Nephron (organoid): ENCODE data around the gene KCNS1.

Experiments used
- H3K27ac Mint-ChIP-seq, 3 experiments: 2 replicates each; pipeline ENCODE4 v1.8.0; 2020; ENCODE audit warnings: mixed read lengths in 3 of 3, mild to moderate bottlenecking in 2 of 3, moderate library complexity in 1 of 3
- H3K27me3 Mint-ChIP-seq: 2 replicates; pipeline ENCODE4 v1.8.0; 2021; ENCODE audit warnings: low read depth, mild to moderate bottlenecking, moderate library complexity, mixed read lengths
- H3K36me3 Mint-ChIP-seq: 2 replicates; pipeline ENCODE4 v1.8.0; 2020; ENCODE audit warnings: low read depth, mixed read lengths
- H3K4me1 Mint-ChIP-seq: 2 replicates; pipeline ENCODE4 v1.8.0; 2020; ENCODE audit warnings: mixed read lengths
- H3K4me3 Mint-ChIP-seq, 3 experiments: 2 replicates each; pipeline ENCODE4 v1.8.0; 2020; ENCODE audit warnings: mild to moderate bottlenecking in 3 of 3, mixed read lengths in 3 of 3, moderate library complexity in 2 of 3
- H3K9me3 Mint-ChIP-seq: 2 replicates; pipeline ENCODE4 v1.8.0; 2020; ENCODE audit warnings: mixed read lengths
- TF ChIP-seq, protein P1 (sequence below), 3 experiments: fragments of 200-600 bp; sonication (generic); IDR thresholded peaks; one replicate each; pipeline ENCODE4 v1.5.0; 2021; ENCODE audit warnings: antibody characterized with exemption in 3 of 3; ENCODE audit not compliant: unreplicated experiment in 3 of 3

KCNS1 gene

DNA sequence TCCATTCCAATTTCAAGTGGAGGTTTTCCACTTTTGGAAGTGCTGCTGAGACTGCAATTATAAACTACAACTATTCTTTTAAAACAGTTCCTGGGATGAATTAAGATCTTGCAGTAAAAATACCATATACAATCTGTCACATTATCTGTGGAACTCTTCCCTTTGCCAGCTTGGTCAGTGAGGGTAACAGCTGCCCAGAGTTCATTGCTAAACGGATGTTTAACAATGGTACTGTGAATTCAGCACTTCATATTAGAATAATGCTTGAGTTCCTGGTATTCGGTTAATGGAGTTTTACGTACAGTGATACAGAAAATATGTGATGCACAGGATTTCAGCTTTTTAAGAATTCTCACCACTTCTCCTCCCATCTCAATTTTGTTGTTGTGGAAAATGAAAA is 51.5 kb downstream of the KCNS1 start:
- peaks cover 16% of the 10 kb centered on the region for H3K4me1 Mint-ChIP-seq
- H3K27ac Mint-ChIP-seq: peak overlapping the region in 1 of 3 experiments; percentile 2
- H3K36me3 Mint-ChIP-seq: no peaks in the 10 kb centered on the region
- peaks cover 5% of the 10 kb centered on the region for H3K27me3 Mint-ChIP-seq
- H3K4me3 Mint-ChIP-seq: no peak overlapping the region
- TF ChIP-seq, protein P1, sequence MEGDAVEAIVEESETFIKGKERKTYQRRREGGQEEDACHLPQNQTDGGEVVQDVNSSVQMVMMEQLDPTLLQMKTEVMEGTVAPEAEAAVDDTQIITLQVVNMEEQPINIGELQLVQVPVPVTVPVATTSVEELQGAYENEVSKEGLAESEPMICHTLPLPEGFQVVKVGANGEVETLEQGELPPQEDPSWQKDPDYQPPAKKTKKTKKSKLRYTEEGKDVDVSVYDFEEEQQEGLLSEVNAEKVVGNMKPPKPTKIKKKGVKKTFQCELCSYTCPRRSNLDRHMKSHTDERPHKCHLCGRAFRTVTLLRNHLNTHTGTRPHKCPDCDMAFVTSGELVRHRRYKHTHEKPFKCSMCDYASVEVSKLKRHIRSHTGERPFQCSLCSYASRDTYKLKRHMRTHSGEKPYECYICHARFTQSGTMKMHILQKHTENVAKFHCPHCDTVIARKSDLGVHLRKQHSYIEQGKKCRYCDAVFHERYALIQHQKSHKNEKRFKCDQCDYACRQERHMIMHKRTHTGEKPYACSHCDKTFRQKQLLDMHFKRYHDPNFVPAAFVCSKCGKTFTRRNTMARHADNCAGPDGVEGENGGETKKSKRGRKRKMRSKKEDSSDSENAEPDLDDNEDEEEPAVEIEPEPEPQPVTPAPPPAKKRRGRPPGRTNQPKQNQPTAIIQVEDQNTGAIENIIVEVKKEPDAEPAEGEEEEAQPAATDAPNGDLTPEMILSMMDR (IDR thresholded peaks at IDR 0.05; ENCODE audit: unreplicated experiment in 3 of 3): no peak
- H3K9me3 Mint-ChIP-seq: no peaks in the 10 kb centered on the region

- Mint-ChIP-seq H3K36me3 (peaks cover 3% of the 10 kb centered on the region), H3K27me3 (peaks cover 5% of the 10 kb centered on the region), H3K27ac (no peak overlapping the region), H3K4me1 (peaks cover 21% of the 10 kb centered on the region), H3K9me3 (no peaks in the 10 kb centered on the region), H3K4me3 (no peak overlapping the region)
- TF ChIP-seq, protein P1 (IDR thresholded peaks at IDR 0.05; ENCODE audit: unreplicated experiment in 3 of 3): no peak
Observed at GRCh38 chr20:45047581-45048119, 53.3 kb downstream of the KCNS1 start.

- Mint-ChIP-seq H3K27ac (no peak overlapping the region), H3K36me3 (peaks cover 14% of the 10 kb centered on the region), H3K27me3 (peaks cover 5% of the 10 kb centered on the region), H3K9me3 (no peaks in the 10 kb centered on the region), H3K4me3 (no peak overlapping the region), H3K4me1 (peaks cover 12% of the 10 kb centered on the region)
- TF ChIP-seq, protein P1 (IDR thresholded peaks at IDR 0.05; ENCODE audit: unreplicated experiment in 3 of 3): no peak
Observed at GRCh38 chr20:45044601-45045000, 56.3 kb downstream of the KCNS1 start.

DNA sequence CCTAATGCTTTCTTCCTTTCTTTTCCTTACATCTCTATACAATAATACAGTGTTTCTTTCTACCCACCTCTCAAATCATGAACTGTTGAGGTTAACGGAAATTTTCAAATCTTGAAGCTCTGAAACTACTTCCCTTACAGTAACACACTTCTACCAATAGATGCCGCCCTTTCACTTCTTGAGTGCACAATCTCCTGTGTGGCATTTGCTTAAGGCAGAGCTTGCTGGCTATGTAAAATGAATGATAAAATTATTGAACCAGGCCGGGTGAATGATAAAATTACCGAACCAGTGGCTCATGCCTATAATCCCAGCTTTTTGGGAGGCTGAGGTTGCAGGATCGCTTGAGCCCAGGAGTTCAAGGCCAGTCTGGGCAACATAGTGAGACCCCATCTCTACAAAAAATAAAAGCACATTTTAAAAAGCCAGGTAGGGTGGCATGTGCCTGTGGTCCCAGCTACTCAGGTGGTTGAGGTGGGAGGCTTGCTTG is 56.8 kb downstream of the KCNS1 start:
- Mint-ChIP-seq H3K27me3 (peaks cover 5% of the 10 kb centered on the region), H3K4me1 (peaks cover 10% of the 10 kb centered on the region), H3K9me3 (no peaks in the 10 kb centered on the region), H3K4me3 (no peak overlapping the region), H3K36me3 (peaks cover 14% of the 10 kb centered on the region), H3K27ac (peak overlapping the region in 1 of 3 experiments; percentile 17)
- TF ChIP-seq, protein P1 (IDR thresholded peaks at IDR 0.05; ENCODE audit: unreplicated experiment in 3 of 3): peak; percentile 84 to 86 (median 85)

DNA sequence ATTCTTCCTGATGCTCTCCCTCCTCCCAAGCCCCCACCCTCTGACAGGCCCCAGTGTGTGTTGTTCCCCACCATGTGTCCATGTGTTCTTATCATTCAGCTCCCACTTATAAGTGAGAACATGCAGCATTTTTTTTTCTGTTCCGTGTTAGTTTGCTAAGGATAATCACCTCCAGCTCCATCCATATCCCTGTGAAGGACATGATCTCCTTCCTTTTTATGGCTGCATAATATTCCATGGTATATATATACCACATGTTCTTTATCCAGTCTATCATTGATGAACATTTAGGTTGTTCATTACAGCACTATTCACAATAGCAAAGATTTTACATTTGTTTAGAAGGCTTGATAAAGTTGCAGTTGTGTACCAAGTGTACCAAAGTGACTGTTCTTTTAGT is 57.9 kb downstream of the KCNS1 start:
- Mint-ChIP-seq H3K9me3 (no peaks in the 10 kb centered on the region), H3K27ac (no peak overlapping the region), H3K4me1 (peaks cover 5% of the 10 kb centered on the region), H3K4me3 (no peak overlapping the region), H3K36me3 (peaks cover 14% of the 10 kb centered on the region), H3K27me3 (no peaks in the 10 kb centered on the region)
- TF ChIP-seq, protein P1 (IDR thresholded peaks at IDR 0.05; ENCODE audit: unreplicated experiment in 3 of 3): no peak
